NB4 (cell line): ENCODE measurements around the gene DHCR24.

ENCODE experiments used
- MYC ChIP-seq: IDR thresholded peaks from 2 replicates; pipeline ENCODE4 v1.6.1; 2011; ENCODE audit warnings: low read depth, low read length
- POLR2A ChIP-seq: IDR thresholded peaks from 2 replicates; pipeline ENCODE4 v1.6.1; 2011; ENCODE audit warnings: mild to moderate bottlenecking; ENCODE audit not compliant: insufficient read length; ENCODE audit errors: extremely low read depth
- TF ChIP-seq, protein P1 (sequence below): IDR thresholded peaks from one replicate; pipeline ENCODE4 v1.5.1; 2012; ENCODE audit warnings: low read depth, low read length
- TF ChIP-seq, protein P2 (sequence below): IDR thresholded peaks from 2 replicates; pipeline ENCODE4 v1.6.1; 2011; ENCODE audit warnings: low read depth, low read length

DNA sequence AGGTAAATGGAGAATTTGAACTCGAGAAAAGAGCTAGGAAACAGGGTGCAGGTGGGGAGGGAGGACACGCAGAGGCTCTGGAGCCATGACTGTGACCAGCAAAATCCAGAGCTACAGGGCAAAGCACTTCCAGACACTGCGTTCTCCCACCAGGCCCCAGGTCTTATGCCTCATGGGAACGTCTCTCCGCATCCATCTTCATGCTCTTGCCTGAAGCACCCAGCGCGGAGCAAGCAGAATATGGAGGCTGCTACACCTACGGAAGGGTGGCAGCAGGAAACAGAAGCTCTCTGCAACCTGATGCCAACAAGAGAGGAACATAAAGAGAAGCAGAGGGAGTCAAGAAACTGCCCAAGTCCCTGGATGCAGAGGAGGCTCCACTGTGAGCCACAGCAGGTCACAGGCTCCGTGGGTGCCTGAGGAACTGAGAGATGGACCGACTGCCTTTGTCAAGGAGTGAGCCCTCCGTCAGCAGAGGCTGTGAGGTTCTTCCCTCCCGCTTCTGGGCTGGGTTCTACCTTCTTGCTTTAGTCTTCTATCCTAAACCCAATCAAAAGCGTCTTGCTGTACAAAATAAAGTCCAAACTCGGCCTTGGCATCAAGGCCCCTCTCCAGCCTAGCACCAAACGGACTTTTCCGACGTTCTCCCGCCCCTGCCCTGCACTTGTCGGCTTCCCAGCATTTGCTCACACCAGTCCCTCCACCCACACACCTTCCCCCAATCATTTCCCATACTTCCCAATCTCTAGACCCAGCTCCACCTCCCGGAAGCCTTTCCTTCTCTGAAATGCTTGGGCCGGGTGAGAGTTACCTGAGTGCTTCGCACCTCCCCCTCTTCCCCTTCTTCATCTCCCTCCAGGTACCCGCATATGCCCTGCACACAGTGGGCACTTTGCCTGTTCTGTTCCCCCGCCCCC is 930 bp downstream of the DHCR24 start:
- TF ChIP-seq, protein P1, sequence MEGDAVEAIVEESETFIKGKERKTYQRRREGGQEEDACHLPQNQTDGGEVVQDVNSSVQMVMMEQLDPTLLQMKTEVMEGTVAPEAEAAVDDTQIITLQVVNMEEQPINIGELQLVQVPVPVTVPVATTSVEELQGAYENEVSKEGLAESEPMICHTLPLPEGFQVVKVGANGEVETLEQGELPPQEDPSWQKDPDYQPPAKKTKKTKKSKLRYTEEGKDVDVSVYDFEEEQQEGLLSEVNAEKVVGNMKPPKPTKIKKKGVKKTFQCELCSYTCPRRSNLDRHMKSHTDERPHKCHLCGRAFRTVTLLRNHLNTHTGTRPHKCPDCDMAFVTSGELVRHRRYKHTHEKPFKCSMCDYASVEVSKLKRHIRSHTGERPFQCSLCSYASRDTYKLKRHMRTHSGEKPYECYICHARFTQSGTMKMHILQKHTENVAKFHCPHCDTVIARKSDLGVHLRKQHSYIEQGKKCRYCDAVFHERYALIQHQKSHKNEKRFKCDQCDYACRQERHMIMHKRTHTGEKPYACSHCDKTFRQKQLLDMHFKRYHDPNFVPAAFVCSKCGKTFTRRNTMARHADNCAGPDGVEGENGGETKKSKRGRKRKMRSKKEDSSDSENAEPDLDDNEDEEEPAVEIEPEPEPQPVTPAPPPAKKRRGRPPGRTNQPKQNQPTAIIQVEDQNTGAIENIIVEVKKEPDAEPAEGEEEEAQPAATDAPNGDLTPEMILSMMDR: no peak
- TF ChIP-seq POLR2A (no peak), MYC (no peak)
- TF ChIP-seq, protein P2, sequence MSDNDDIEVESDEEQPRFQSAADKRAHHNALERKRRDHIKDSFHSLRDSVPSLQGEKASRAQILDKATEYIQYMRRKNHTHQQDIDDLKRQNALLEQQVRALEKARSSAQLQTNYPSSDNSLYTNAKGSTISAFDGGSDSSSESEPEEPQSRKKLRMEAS: no peak
